NCI-H748 (cell line): ENCODE measurements around the gene ACSL3.

Experiments
- DNase-seq: peaks from one replicate; lab custom pipeline; 2025; ENCODE audit not compliant: unreplicated experiment; lab: John Stamatoyannopoulos, UW

ACSL3 gene

DNA sequence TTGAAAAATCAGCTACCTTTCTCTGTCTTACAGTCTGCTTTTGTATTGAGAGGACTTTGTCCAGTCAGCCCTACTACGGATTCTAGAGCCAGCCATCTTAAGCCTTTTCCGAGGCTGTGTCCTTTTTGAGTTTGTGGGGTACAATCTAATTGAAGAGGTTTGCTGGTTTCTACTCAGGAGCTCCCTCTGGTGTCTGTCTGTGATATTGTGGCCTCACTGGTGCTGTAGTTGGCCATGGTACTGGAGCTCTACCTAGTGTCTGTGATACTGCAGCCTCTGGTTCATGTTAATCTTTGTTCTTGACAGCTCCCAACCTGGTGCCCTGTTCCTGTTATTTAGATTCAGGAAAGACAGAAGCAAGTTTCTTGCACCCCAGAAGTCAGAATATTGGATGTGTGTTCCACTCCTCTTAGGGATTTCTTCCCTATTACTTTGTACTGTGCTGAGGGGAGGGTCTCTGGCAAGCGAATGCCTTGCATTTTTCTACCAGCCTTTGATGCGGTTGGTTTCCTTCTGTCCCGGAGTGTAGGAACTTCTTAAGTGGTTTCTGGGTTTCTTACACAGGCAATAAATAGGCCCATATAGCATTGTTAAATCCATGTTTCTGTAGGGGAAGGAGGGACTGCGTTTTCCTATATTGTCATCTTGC lies 78.5 kb downstream of the ACSL3 start:
- DNase-seq: peak; percentile 50

DNA sequence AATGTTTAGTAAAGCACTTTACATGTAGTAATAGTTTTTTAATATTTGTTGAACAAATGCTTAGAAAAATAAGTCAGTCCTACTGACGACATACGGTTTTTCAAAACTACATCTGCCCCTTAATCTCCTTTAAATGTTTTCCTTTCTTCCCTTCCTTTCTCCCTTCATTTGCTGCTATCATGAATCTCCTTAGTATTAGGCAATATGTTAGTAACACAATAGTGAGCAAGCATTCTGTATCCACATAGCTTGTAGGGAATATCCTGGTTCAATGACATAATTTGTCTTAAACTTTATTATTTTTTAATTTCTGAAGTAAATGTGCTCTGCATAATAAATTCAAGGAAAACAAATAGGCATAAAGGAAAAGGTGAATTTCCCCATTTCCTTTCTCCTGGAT lies 79.1 kb downstream of the ACSL3 start:
- DNase-seq: no peak

DNA sequence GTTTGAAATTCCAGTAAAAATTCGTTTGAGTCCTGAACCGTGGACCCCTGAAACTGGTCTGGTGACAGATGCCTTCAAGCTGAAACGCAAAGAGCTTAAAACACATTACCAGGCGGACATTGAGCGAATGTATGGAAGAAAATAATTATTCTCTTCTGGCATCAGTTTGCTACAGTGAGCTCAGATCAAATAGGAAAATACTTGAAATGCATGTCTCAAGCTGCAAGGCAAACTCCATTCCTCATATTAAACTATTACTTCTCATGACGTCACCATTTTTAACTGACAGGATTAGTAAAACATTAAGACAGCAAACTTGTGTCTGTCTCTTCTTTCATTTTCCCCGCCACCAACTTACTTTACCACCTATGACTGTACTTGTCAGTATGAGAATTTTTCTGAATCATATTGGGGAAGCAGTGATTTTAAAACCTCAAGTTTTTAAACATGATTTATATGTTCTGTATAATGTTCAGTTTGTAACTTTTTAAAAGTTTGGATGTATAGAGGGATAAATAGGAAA lies 80.7 kb downstream of the ACSL3 start:
- DNase-seq: no peak

DNA sequence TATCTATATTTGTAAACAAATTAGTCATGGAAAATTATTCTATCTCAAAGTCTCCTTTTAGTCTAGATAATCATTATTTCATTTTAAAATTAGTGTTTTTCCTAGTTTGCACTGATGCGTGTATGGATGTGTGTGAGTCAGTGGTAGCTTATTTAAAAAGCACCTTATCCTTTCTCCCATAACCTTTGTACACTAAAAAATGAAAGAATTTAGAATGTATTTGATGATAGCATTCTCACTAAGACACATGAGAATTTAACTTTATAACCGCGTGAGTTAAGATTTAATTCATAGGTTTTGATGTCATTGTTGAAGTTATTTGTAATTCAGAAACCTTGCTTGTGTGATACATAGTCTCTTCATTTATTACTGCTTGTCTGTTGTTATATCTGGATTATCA lies 81.7 kb downstream of the ACSL3 start:
- DNase-seq: no peak

DNA sequence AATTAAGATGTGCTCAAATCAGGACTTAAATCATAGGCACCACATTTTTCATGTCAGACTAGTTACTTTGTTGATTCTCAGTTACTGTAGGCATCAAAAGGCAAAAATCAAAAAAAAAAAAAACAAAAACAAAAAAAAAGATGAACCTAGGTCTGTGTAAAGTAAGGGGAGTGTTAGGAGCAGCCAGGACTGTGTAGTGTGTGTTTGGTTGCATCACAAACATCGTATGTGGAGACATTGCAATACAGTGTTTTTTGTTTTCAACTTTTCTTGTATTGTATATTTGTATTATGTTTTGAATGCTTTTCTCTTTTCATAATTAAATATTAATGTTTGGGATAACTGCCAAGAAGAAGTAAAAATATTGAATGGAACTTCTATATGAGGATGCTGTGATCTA lies 82.1 kb downstream of the ACSL3 start:
- DNase-seq: no peak

DNA sequence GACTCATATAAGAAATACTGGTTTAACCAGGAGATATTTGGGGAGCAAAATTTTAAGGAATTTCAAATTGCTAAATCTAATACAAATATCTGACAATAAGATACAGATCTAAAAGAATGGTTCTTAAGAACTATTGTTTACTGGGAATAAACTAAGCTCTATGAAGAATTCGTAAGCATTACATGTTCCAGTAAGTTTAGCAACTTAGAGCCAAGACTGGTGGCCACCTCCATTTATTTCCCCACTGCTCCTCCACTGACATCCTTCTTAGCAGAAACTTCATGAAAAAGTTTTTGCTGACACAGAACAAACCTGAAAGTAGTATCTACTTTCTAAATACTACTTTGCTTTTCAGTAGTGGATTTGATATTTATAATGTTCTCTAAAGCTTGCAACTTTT lies 83.0 kb downstream of the ACSL3 start:
- DNase-seq: no peak

DNA sequence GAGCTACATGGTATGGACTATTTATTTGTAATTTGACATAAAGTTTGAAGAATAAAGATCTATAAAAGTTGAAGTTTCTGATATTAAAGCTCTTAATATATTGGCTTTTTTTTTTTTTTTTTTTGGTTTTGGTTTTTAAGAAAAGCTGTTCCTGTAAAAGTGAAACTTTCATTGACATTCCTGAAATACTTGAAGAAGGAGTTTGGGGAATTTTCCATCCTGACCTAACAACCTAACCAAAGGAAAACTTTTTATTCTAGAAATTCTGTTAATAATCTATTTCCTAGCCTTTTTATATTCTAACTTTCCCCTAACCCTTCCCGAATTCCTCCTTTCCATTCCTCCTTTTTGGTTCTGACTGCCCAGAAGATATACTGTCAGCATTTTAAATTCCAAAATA lies 83.7 kb downstream of the ACSL3 start:
- DNase-seq: no peak

DNA sequence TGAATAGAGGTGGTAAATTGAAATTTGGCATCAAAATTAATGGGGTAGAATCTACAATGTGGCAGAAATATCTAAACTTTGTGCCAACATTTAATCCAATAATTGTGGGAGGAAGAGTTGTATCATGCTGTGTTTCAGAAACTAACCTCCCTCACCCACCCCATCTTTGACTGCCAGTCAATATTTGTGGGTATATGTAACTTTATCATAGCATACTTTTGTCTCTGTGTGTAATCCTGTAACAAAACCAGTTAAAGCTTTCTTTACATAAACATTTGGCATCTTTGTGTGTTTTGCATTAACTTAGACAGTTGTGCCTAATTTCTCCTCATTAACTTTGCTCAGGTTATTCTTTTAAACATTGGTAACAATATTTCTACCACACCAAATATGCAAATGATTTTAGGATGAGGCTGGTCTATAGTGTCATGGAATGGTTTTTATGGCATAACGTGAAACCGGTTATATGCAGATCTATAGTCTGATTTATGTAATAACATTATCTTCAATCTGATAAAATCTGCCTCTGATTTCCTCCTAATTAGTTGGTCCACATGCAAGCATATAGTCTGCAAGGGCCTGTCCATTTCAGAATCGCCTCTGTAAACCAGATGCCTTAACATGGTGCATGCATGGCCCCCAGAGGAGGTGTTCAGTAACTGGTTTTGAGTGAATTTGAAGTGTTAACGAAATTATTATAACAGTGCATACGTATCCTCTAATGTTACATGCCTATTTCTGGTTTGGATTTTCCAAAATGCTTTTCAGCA lies 84.3 kb downstream of the ACSL3 start:
- DNase-seq: no peak

DNA sequence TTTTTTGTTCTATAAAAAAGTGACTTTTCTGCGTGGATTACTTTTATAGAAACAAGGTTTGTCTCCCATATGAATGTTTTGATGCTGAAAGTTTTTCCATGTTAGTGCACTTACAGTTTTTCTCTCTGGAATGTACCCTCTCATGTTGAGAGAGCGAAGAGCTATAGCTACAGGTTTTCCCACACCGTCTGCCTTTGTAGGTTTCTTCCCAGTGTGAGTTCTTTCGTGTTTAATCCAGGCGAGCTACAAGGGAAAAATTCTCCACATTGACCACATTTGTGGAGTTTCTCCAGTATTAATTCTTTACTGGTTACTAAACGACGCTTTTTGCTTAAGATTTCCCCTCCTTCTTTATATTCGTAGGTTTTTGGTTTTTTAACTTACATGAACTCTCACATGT lies 85.1 kb downstream of the ACSL3 start:
- no peak for DNase-seq

DNA sequence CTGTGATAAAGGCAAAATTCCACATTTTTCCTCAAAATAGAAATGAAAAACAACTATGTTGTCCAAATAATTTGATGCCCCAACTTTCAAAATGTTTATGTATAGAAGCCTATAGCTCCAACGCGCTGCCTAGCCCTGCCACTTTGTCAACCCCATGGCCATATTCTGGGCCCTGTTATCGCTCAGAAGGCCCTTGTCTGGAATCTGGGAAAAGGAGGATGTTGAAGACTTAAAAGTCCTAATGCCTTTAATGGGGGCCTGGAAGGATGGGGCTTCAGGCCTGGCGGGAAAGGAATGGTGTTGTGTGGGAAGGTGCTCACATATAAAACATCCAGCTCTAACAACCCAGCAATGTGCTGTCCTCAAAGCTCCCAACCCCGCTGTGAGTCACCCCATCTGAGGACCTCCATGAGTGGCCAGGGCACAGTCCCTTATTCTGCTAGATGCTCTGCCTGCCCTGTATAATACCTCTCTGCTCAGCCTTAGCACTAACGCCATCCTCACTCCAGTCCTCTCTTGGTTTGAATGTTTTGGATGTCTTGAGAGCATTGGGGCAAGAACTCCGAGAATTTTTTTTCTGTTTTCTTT lies 86.0 kb downstream of the ACSL3 start:
- no peak for DNase-seq

DNA sequence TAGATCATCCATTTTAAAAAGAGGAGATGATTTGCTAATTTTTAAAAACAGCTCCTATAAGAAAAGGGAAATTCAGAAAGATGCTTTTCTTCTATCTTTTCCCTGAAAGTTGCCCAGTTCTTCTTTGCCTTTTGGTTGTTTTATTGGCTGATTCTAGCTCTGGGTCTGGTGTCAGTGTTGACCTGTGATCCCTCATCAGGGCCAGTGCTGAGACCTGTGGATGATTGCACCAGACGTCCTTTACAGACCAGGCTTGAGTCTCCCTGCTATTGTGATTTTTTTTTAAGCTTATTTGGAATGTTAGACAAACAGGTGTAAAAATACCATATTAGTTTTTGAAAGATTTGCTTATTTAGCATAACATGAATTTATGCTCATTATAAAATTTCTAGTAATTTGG lies 88.2 kb downstream of the ACSL3 start:
- DNase-seq: no peak

DNA sequence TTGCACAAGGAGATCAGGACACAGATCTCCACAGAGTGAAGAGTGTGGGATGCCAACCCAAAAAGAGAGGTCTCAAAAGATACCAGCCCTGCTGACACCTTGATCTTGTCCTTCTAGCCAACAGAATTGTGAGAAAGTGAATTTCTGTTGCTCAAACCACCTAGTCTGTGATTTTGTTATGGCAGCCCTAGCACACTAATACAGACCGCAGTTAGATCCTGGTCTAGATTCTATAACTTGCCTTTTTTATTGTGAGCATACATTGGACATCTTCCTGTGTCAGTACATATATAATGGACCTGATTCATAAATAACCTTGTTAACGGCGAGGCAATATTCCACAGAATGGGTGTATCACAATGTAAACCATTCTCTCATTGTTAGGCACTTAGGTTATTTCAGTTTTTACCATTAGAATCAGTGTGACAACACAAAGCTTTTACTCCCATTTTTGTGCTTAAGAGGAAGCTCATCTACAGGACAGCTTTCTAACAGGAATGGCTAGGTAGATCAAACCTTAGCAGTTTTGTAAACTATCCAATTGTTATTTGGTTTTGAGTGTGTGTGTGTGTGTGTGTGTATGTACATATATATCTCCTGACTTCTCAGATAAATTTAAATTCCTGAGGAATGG lies 89.0 kb downstream of the ACSL3 start:
- DNase-seq: no peak

DNA sequence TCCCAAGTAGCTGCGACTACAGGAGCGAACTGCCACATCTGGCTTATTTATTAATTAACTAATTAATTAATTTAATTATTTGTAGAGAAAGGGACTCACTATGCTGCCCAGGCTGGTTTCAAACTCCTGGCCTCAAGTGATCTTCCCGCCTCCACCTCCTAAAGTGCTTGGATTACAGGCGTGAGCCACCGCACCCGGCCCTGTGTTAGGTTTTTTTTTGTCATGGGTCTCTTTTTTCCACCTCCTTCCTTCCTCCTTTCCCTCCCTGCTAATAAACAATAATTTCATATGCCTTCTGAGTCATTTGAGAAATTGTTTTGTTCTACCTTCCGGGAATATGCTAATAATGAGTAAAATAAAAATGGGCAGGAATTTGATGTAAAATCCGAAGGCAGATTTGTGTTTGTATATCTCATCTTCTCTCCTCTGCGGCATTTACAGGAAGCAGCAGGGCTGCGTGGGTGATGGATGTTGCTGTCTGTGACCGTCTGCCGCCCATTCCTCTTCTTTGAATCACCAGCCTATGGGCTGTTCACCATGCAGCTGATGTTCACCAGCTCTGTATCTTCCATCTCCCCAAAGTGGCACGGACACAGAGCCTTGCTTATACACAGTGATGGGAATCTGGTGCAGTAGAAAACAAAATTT lies 89.9 kb downstream of the ACSL3 start:
- DNase-seq: no peak

DNA sequence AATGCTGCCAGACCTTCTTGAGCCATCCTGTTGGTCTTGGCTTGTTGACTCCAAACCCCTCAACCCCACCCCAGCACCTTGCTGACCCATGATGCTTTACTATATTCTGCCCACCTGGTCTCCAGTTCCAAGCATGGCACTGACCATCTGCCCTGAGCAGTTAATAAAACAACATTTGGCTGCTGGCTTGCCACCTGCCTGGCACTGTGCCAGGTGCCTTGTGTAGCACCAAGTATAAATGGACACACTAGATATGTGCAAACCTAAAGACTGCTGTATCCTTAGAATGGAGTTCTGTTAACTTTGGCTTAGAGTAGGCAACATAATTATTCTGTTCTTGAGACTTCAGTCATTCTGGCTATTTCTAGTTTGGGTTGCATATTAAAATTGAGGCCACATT lies 91.4 kb downstream of the ACSL3 start:
- peak; percentile 94 for DNase-seq

DNA sequence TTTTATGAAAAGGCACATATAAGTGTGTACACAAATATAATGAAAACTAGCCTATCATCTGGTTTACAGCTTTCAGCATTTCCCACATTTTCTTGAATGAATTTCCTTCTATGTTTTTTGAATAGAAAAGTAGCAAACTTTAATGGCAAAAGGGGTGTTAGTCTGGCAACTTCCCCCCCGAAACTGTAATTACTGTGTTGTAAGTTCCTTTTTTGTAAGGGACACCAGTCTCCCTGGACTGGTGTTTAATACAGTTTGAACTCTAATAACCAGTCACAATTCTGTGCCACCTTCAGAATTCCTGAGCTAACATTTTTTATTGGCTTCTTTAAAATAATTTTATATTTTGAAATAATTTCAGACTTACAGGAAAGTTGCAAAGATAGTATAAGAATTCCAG lies 94.2 kb downstream of the ACSL3 start:
- DNase-seq: no peak

DNA sequence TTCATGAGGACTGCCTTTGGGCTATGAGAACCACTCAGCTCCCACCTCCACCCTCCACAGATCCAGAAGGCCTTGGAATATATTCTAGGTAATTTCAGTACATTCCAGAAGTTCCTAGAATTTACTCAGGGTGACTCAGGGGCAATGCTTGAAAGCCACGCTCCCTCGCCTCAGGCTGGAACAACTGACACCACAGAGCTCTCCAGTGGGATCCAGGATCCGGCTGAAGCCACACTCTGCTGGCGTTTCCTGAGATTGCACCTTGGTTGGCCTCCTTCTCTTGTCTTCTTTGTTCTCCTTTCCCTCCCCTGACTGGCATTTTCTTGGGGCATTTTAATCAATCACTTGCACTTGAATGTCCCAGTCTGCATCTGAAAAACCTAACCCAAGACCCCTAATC lies 98.5 kb downstream of the ACSL3 start:
- DNase-seq: no peak

DNA sequence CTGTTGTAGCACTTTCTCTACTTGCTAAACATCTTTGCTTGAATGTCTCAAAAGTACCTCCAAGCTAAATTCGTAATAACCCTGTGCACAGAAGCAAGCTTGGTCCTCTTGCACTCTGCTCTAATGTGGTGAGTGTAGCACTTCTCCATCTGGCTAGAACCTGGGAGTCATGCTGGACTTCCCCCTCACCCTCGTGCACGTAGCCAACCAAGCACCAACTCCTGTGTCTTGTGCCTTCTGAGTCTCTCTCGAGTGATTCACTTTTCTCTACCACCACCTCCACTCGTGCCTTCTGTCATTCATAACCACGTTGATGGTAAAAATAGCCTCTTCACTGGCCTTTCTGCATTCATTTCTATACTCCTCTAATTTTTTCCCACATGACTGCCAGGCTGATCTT lies 99.3 kb downstream of the ACSL3 start:
- DNase-seq: no peak

DNA sequence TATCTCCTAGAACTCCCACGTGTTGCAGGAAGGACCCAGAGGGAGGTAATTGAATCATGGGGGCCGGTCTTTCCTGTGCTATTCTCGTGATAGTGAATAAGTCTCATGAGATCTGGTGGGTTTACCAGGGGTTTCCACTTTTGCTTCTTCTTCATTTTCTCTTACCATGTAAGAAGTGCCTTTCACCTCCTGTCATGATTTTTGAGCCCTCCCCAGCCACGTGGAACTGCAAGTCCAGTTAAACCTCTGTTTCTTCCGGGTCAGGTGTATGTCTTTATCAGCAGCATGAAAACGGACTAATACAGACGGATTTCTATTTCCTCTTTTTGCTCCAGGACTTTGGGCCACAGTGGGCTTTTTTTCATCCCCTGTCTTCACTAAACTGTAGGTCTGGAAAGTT lies 102.8 kb downstream of the ACSL3 start:
- no peak for DNase-seq

DNA sequence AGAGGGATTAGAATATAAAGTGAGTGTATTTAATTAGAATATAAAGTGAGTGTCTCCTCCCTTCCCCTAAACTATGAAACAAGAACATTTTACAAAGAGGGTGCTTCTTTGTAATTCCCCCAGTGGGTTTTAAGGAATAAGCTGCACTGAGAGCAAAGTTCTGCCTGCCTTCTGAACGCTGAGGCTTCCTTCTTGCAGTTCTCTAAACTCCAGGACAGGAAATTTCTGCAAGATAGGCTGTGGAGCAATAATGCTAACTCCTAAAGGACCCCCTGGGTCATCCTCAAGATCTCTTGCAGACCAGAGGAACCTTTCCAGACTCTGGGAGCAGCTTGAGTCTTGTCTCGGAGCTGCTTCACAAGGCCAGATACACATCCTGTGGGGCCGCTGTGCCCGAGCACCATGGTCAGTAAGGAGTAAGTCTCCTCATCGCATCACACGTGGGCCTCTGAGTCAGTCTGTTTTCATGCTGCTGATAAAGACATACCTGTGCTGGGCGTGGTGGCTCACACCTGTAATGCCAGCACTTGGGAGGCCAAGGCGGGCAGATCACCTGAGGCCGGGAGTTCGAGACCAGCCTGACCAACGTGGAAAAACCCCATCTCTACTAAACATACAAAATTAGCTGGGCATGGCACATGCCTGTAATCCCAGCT lies 103.7 kb downstream of the ACSL3 start:
- no peak for DNase-seq

DNA sequence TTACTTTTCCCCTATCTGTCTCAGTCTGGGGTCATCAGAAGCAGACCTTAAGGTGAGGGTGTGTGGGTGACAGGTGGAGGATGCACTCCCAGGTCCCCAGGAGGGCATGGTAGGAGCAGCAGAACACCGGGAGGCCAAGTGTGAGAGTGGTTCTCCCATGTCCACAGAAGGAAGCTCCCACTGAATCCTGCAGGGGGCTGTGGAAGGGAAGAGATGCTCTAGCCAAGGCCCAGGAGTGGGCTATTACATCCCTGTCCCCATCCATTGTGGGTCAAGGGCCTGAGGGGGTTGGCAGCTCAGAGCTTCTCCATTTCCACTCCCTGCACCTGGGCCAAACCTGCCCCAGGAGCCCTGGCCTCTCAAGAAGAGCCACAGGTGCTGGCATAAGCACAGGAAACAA lies 104.7 kb downstream of the ACSL3 start:
- DNase-seq: no peak
